T-helper 2 cell treated with Interferon-gamma antibody and Interleukin-4, amounts not matched to agents 100 ng/mL and 5 ng/mL, for 36 hours (primary cell): ENCODE measurements around the gene SIRT4. TPM values are rescaled to one million over a fixed set of nuclear protein-coding genes. Genes with fewer than 3 reads are reported as not detected.

Source experiments
- intact Hi-C: fragments of 100-400 bp; cut with micrococcal nuclease; formaldehyde crosslinking; loops from one replicate; pipeline ENCODE4 v1.15.1; 2023
- total RNA-seq: library from RNA; stranded (reverse); gene quantifications from 2 replicates; pipeline ENCODE4 v1.2.3, GENCODE V29; 2022

Gene SIRT4
- total RNA-seq, 1 donor from 2014 or later, result 1.2 TPM

GRCh38 chr12:120278137-120279069 is 23.7 kb upstream of the SIRT4 start:
- intact Hi-C loops, result no loop called here

GRCh38 chr12:120283318-120283717 is 18.8 kb upstream of the SIRT4 start:
- intact Hi-C loops, result no loop called here

- intact Hi-C loops, result no loop called here
These were observed 17.7 kb upstream of the SIRT4 start for GRCh38 chr12:120284381-120284780.

GRCh38 chr12:120286768-120287490 is 15.2 kb upstream of the SIRT4 start:
- intact Hi-C loops, result no loop called here

GRCh38 chr12:120287491-120287890 is 14.6 kb upstream of the SIRT4 start:
- intact Hi-C loops, result no loop called here

GRCh38 chr12:120290609-120291305 is 11.4 kb upstream of the SIRT4 start:
- intact Hi-C loops, result loop anchor here (1.0 to 10.0 kb wide), 4 partner anchors 62 to 278 kb away; partner anchors contain the start of genes RAB35 and RPLP0

GRCh38 chr12:120292411-120292660 is 9.8 kb upstream of the SIRT4 start:
- intact Hi-C loops, result loop anchor here (1.0 to 10.0 kb wide), 5 partner anchors 40 to 303 kb away; partner anchors contain the start of genes BICDL1, COX6A1 and RAB35

GRCh38 chr12:120292661-120293531 is 9.2 kb upstream of the SIRT4 start, which contains the start of gene RNU4-1:
RNU4-1 (minus strand) TSS chr12:120293237.
- intact Hi-C loops, result loop anchor here (1.0 to 10.0 kb wide), 7 partner anchors 9 to 304 kb away; partner anchors contain the start of genes BICDL1, COX6A1, RAB35 and SIRT4

- intact Hi-C loops, result no loop called here
These were observed 12.1 kb downstream of the SIRT4 start for GRCh38 chr12:120314220-120314619.

GRCh38 chr12:120316798-120317223 is 14.7 kb downstream of the SIRT4 start:
- intact Hi-C loops, result loop anchor here (1.0 to 5.0 kb wide), 6 partner anchors 8 to 370 kb away; partner anchors contain the start of genes MLEC, RNU4-1 and SIRT4

- intact Hi-C loops, result loop anchor here (1.0 to 5.0 kb wide), 6 partner anchors 8 to 370 kb away; partner anchors contain the start of genes MLEC, RNU4-1 and SIRT4
These were observed 15.3 kb downstream of the SIRT4 start for GRCh38 chr12:120317224-120318105.

GRCh38 chr12:120321382-120322202 is 19.5 kb downstream of the SIRT4 start:
- intact Hi-C loops, result no loop called here

GRCh38 chr12:120323772-120324171 is 21.7 kb downstream of the SIRT4 start:
- intact Hi-C loops, result loop anchor here (2.0 kb wide), 1 partner anchor 173 kb away; the partner anchor contains the start of gene DYNLL1

GRCh38 chr12:120324841-120325417 is 22.8 kb downstream of the SIRT4 start:
- intact Hi-C loops, result loop anchor here (1.0 to 2.0 kb wide), 4 partner anchors 8 to 172 kb away; partner anchors contain the start of genes DYNLL1 and SRSF9

- intact Hi-C loops, result no loop called here
These were observed 25.5 kb downstream of the SIRT4 start, which contains the start of gene PLA2G1B for GRCh38 chr12:120327593-120327992. PLA2G1B (minus strand) TSS chr12:120327779; CDS start chr12:120327753, 26 bp downstream.

GRCh38 chr12:120328228-120328627 is 26.1 kb downstream of the SIRT4 start:
- intact Hi-C loops, result no loop called here

- intact Hi-C loops, result no loop called here
These were observed 29.3 kb downstream of the SIRT4 start for GRCh38 chr12:120331390-120331789.

- intact Hi-C loops, result no loop called here
These were observed 29.9 kb downstream of the SIRT4 start for GRCh38 chr12:120332041-120332440.
